Panc1 (cell line): ENCODE results near the gene EBLN2.

Experiments
- CTCF ChIP-seq: fragments of 450-650 bp; IDR thresholded peaks from 2 replicates; pipeline ENCODE4 v1.5.1; 2017; ENCODE audit warnings: mild to moderate bottlenecking
- POLR2AphosphoS5 ChIP-seq: IDR thresholded peaks from 2 replicates; pipeline ENCODE4 v1.6.1; 2012; ENCODE audit warnings: mild to moderate bottlenecking, low read depth, low read length, moderate library complexity
- REST ChIP-seq, 2 experiments: IDR thresholded peaks; 2 replicates each; pipeline ENCODE4 v1.6.1; 2011 to 2012; ENCODE audit warnings: low read depth in 2 of 2, control low read depth in 1 of 2, low read length in 1 of 2, mild to moderate bottlenecking in 1 of 2, moderate library complexity in 1 of 2; ENCODE audit not compliant: insufficient read depth in 1 of 2
- SIN3A ChIP-seq: IDR thresholded peaks from 2 replicates; pipeline ENCODE4 v1.6.1; 2012; ENCODE audit warnings: low read depth, mild to moderate bottlenecking, low read length, moderate library complexity, borderline replicate concordance; ENCODE audit not compliant: insufficient read depth
- TCF7L2 ChIP-seq: IDR thresholded peaks from 2 replicates; pipeline ENCODE4 v1.6.1; 2011; ENCODE audit warnings: mild to moderate bottlenecking, low read depth, low read length, inconsistent platforms

GRCh38 chr3:73049319-73049718 lies 12.1 kb upstream of the EBLN2 start:
- TF ChIP-seq CTCF: no peak
- TF ChIP-seq SIN3A: no peak
- TF ChIP-seq POLR2AphosphoS5: no peak
- no peak for TF ChIP-seq TCF7L2
- no peak for TF ChIP-seq REST (IDR thresholded peaks at IDR 0.05; ENCODE audit: insufficient read depth in 1 of 2, low read depth in 2 of 2, low read length in 1 of 2)
